Measurements from ENCODE around the gene PTPRCAP.

GRCh38 chr11:67453816-67454732, 16.6 kb upstream of the PTPRCAP start:
- TF ChIP-seq POLR2AphosphoS5 (IDR thresholded peaks at IDR 0.05; ENCODE audit: borderline replicate concordance, low read depth, low read length) (no peak), EZH2 (IDR thresholded peaks at IDR 0.05) (no peak)

Data from SK-N-MC (cell line).